Hindlimb muscle (tissue), 1 donor: Measurements from ENCODE around the gene COLEC12. TPM values are rescaled to one million over a fixed set of nuclear protein-coding genes. Genes with fewer than 3 reads are reported as not detected.
A peak's percentile ranks its signal among the peaks of the same experiment; 100 is the strongest.
"Not testable (repeated sequence)": the region's sequence is repeated elsewhere in the genome, so short reads cannot be mapped to it uniquely, and the experiment has no call there.

Experiments used
- DNase-seq: peaks from one replicate; pipeline ENCODE4 v3.0.0-alpha.2; 2013
- polyA plus RNA-seq: library from polyadenylated mRNA; unstranded; fragments of 120-200 nt; gene quantifications from one replicate; pipeline ENCODE4 v1.2.1, GENCODE V29; 2013; ENCODE audit not compliant: insufficient read length

Gene COLEC12
- polyA plus RNA-seq, 1 donor: 45.0 TPM

GRCh38 chr18:407626-408224 is 92.8 kb downstream of the COLEC12 start:
- no peak for DNase-seq

GRCh38 chr18:407191-407590 is 93.3 kb downstream of the COLEC12 start:
- DNase-seq: no peak

- no peak for DNase-seq
Measured at GRCh38 chr18:406677-407076, 93.8 kb downstream of the COLEC12 start.

GRCh38 chr18:405006-405405 is 95.5 kb downstream of the COLEC12 start:
- not testable (repeated sequence) for DNase-seq

- DNase-seq: no peak
Measured at GRCh38 chr18:404061-404636, 96.4 kb downstream of the COLEC12 start.

GRCh38 chr18:402129-402528 is 98.4 kb downstream of the COLEC12 start:
- DNase-seq: no peak

GRCh38 chr18:400456-400855 is 100.0 kb downstream of the COLEC12 start:
- no peak for DNase-seq

GRCh38 chr18:399631-400135 is 100.8 kb downstream of the COLEC12 start:
- DNase-seq: no peak

- no peak for DNase-seq
Measured at GRCh38 chr18:398935-399630, 101.4 kb downstream of the COLEC12 start.

GRCh38 chr18:396556-396955 is 103.9 kb downstream of the COLEC12 start:
- DNase-seq: no peak

- DNase-seq: no peak
Measured at GRCh38 chr18:396251-396555, 104.3 kb downstream of the COLEC12 start.

GRCh38 chr18:395456-396250 is 104.8 kb downstream of the COLEC12 start:
- DNase-seq: no peak

- DNase-seq: peak; percentile 81
Measured at GRCh38 chr18:394987-395362, 105.5 kb downstream of the COLEC12 start.

- DNase-seq: no peak
Measured at GRCh38 chr18:394262-394986, 106.1 kb downstream of the COLEC12 start.

- DNase-seq: no peak
Measured at GRCh38 chr18:393574-393957, 106.9 kb downstream of the COLEC12 start.

- DNase-seq: peak; percentile 76
Measured at GRCh38 chr18:392928-393573, 107.5 kb downstream of the COLEC12 start.

GRCh38 chr18:390741-391478 is 109.6 kb downstream of the COLEC12 start:
- no peak for DNase-seq

GRCh38 chr18:389658-390357 is 110.7 kb downstream of the COLEC12 start:
- DNase-seq: no peak

GRCh38 chr18:388200-388599 is 112.3 kb downstream of the COLEC12 start:
- DNase-seq: no peak

GRCh38 chr18:386994-387393 is 113.5 kb downstream of the COLEC12 start:
- DNase-seq: no peak

- DNase-seq: no peak
Measured at GRCh38 chr18:384897-385296, 115.6 kb downstream of the COLEC12 start.
